GM19193 (cell line): Measurements from ENCODE around the gene HNRNPL.
A peak's percentile ranks its signal among the peaks of the same experiment; 100 is the strongest.

Source experiments
- POLR2A ChIP-seq: IDR thresholded peaks from 4 replicates; pipeline ENCODE4 v1.6.1; 2011; ENCODE audit not compliant: insufficient read depth, insufficient read length; ENCODE audit errors: extremely low read depth

The HNRNPL gene

GRCh38 chr19:38849860-38850435 lies at the start of gene HNRNPL:
Gene HNRNPL, minus strand, starts transcription at chr19:38849986. Its CDS starts 20 bp downstream, at chr19:38849966.
- TF ChIP-seq POLR2A = peak; percentile 88

- TF ChIP-seq POLR2A = no peak
Measured at GRCh38 chr19:38898788-38899446, 49.1 kb upstream of the HNRNPL start.

GRCh38 chr19:38894968-38895367 lies 45.2 kb upstream of the HNRNPL start:
- TF ChIP-seq POLR2A = no peak

GRCh38 chr19:38893341-38893771 lies 43.6 kb upstream of the HNRNPL start:
- TF ChIP-seq POLR2A = no peak

GRCh38 chr19:38892841-38893240 lies 43.1 kb upstream of the HNRNPL start:
- TF ChIP-seq POLR2A = no peak

- no peak for TF ChIP-seq POLR2A
Measured at GRCh38 chr19:38891771-38892170, 42.0 kb upstream of the HNRNPL start.

- TF ChIP-seq POLR2A = no peak
Measured at GRCh38 chr19:38890686-38891085, 40.9 kb upstream of the HNRNPL start.

GRCh38 chr19:38889803-38890202 lies 40.0 kb upstream of the HNRNPL start:
- no peak for TF ChIP-seq POLR2A

- TF ChIP-seq POLR2A = no peak
Measured at GRCh38 chr19:38888876-38889275, 39.1 kb upstream of the HNRNPL start.

GRCh38 chr19:38883286-38883685 lies 33.5 kb upstream of the HNRNPL start:
- no peak for TF ChIP-seq POLR2A

GRCh38 chr19:38880882-38881609 lies 31.3 kb upstream of the HNRNPL start:
- TF ChIP-seq POLR2A = no peak

- no peak for TF ChIP-seq POLR2A
Measured at GRCh38 chr19:38880076-38880881, 30.5 kb upstream of the HNRNPL start.

GRCh38 chr19:38879400-38879751 lies 29.6 kb upstream of the HNRNPL start:
- no peak for TF ChIP-seq POLR2A

GRCh38 chr19:38878575-38879399 lies 29.0 kb upstream of the HNRNPL start:
- TF ChIP-seq POLR2A = no peak

- TF ChIP-seq POLR2A = peak; percentile 78
Measured at GRCh38 chr19:38877781-38878574, 28.2 kb upstream of the HNRNPL start, which contains the start of gene RINL. Gene RINL, minus strand, starts transcription at chr19:38878275. Its CDS starts 1,533 bp downstream, at chr19:38876742.
